HG02970 (cell line): Measurements from ENCODE around the gene DUS1L.

Experiments
- ATAC-seq: cut with Tn5 transposase; IDR thresholded peaks from one replicate; pipeline ENCODE4 v1.9.1; 2021; ENCODE audit warnings: mild to moderate bottlenecking, moderate library complexity, moderate number of reproducible peaks; ENCODE audit not compliant: unreplicated experiment, low FRiP score

Gene DUS1L

GRCh38 chr17:82058230-82058854 lies 7.3 kb downstream of the DUS1L start:
- ATAC-seq, result no peak

- no peak for ATAC-seq
These were observed 8.6 kb downstream of the DUS1L start for GRCh38 chr17:82056729-82057621.

DNA sequence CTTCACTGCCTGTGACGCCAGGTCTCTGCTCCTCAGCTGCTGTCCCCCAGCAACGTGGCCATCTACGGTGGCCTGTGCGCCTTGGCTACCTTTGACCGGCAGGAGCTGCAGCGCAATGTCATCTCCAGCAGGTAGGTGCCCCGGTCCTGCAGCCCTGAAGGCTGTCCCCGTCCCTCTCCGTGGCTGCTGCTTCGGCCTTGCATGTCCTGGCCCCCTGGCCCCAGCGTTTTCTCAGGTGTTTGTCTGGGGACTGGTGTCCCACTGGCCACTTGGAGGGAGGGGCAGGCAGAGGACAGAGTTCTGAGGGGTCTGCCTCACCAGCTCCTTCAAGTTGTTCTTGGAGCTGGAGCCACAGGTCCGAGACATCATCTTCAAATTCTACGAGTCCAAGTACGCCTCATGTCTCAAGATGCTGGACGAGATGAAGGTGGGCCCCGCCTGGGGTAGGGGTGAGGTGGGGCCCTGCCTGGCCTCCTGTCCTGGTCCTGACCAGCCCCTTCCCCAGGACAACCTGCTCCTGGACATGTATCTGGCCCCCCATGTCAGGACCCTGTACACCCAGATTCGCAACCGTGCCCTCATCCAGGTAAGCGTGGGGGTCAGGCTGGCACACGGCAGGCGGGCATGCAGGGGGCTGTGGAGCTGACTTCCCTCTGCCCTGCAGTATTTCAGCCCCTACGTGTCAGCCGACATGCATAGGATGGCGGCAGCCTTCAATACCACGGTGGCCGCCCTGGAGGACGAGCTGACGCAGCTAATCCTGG lies 9.5 kb downstream of the DUS1L start:
- ATAC-seq, result no peak

- ATAC-seq, result no peak
These were observed 10.3 kb downstream of the DUS1L start for GRCh38 chr17:82055023-82055964.

- ATAC-seq, result no peak
These were observed 11.1 kb downstream of the DUS1L start for GRCh38 chr17:82054351-82055022.

- no peak for ATAC-seq
These were observed 11.9 kb downstream of the DUS1L start for GRCh38 chr17:82053556-82054263.

DNA sequence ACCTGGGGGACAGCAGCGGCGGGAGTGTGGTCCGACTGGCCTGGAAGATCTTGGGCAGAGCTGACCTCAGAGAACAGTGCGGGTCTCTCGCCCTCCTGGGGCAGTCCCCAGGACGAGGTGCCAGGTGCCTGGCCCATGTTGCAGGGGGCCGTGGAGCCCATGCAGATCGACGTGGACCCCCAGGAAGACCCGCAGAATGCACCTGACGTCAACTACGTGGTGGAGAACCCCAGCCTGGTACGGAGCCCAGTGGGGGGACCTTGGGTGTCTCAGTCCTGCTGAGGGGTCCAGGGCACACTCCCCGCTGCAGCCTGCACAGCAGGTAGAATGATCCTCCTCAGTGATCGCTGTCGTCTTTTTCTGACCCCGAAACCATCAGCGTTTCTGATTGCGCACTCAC lies 12.5 kb downstream of the DUS1L start:
- no peak for ATAC-seq

GRCh38 chr17:82052638-82053059 lies 13.0 kb downstream of the DUS1L start:
- no peak for ATAC-seq

DNA sequence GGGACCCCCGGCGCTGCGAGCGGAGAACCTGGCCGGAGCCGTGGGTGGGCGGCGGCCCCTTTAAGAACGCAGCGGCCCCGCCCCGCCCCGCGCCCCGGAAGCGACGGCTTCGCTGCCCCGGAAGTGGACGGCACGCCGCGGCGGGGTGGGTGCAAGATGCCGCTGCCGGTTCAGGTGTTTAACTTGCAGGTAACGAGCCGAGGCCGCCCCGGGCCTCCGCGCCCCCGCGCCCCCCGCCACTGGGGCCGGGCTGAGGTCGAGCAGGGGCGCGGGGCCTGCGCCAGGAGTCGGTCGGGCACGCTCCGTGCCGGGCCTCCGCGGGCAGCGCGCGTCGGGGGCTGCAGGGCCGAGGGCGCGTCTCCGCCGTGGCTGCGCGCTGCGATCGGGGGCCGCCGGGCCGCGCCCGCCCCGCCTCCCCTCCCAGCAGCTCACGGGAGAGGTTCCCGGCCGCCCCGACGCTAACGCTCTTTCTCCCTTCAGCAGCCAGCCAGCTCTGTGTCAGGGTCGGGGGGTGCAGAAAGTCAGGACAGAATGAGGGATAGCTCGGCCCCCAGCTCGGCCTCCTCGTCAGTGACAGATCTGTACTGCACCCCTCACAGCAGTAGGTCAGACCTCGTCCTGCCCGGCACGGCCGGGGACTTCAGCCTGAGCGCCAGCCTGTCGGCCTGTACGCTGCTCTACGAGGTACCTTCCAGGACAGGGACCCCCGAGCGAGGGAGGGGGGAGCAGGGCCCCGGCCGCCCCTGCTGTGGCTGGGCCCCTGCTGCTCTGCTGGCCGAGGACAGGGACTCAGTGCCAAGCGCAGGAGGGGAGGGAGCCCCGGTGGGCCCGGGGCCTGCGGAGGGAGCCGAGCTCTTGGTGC lies 13.6 kb downstream of the DUS1L start, which contains the start of the genes GPS1 and RFNG:
Gene GPS1, plus strand, starts transcription at position 123 of the 862 bp plus-strand sequence. Its CDS starts 34 bp downstream, at position 157.
Gene RFNG, minus strand, starts transcription at position 36 of the 862 bp plus-strand sequence. CDS start 45 bp downstream, outside the sequence.
- peak; percentile 51 for ATAC-seq

GRCh38 chr17:82050761-82051641 lies 14.6 kb downstream of the DUS1L start:
- no peak for ATAC-seq

DNA sequence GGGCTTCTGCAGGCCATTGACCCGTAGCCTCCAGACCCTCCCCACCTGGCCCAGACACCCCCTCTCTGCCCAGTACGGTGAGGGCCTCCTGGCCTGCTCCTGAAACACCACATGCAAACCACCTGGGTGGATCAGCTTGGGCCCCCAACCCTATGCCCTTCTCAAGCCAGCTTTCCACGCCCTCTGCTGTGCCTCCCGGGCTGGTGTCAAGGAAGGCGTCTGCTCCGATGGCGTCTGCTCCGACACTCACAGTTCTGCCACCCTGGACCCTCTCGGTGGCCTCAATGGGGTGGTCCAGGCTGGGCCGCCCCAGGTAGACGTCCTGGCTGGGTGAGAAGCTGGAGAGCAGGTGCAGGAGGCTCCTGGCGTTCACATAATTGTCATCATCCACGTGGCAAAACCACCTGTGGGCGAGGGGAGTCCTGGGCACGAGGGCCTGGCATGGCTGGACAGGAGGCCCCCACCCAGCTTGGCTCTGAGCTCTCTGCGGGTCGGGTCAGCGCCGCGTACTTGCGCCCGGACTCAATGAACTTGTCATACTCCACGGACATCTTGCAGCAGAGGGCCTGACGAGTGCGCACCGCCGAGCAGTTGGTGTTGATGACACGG lies 15.3 kb downstream of the DUS1L start:
- no peak for ATAC-seq

DNA sequence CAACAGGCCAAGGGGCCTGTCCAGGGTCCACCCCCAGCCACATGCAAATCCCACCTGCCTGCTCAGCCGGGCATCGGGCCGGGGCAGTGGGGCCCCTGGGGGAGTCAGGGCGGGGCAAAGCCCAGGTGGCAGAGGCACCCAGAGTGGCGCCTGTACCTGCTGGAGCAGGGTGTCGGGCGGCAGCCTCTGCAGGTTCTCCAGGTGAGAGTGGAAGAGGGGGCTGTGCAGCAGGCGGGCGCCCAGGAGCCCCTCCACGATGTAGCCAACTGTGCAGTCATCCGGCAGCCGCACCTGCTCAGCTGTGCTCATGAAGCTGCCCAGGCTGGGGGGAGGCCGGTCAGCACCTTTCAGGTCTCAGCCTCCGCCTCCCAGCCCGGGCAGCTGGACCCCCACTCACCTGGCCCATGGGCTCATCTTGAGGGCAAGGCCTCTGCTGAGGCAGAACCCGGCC lies 16.1 kb downstream of the DUS1L start:
- no peak for ATAC-seq

- no peak for ATAC-seq
These were observed 16.5 kb downstream of the DUS1L start for GRCh38 chr17:82049106-82049505.

GRCh38 chr17:82048571-82048971 lies 17.0 kb downstream of the DUS1L start:
- ATAC-seq, result no peak

GRCh38 chr17:82047914-82048570 lies 17.6 kb downstream of the DUS1L start:
- no peak for ATAC-seq

GRCh38 chr17:82047379-82047778 lies 18.2 kb downstream of the DUS1L start:
- no peak for ATAC-seq
